K562 (cell line): ENCODE measurements around the gene RHOBTB3. TPM values are rescaled to one million over a fixed set of nuclear protein-coding genes. Genes with fewer than 3 reads are reported as not detected.

Source experiments
- BRF1 ChIP-seq: IDR thresholded peaks from 3 replicates; pipeline ENCODE4 v1.6.1; 2011; ENCODE audit warnings: borderline replicate concordance, mild to moderate bottlenecking; ENCODE audit not compliant: insufficient read length; ENCODE audit errors: extremely low read depth
- E2F5 ChIP-seq: sonication (generic); formaldehyde crosslinking; IDR thresholded peaks from 2 replicates; pipeline ENCODE4 v1.8.0; 2022; ENCODE audit warnings: mild to moderate bottlenecking, missing genetic modification reagents
- ELK1 ChIP-seq: sonication (generic); formaldehyde crosslinking; IDR thresholded peaks from 2 replicates; pipeline ENCODE4 v1.8.1; 2022; ENCODE audit warnings: missing genetic modification reagents
- GABPB1 ChIP-seq: sonication (generic); formaldehyde crosslinking; IDR thresholded peaks from 2 replicates; pipeline ENCODE4 v1.8.0; 2022; ENCODE audit warnings: mild to moderate bottlenecking, missing genetic modification reagents
- JUND ChIP-seq, 2 experiments: IDR thresholded peaks; 2 replicates in 1 of 2; 3 replicates in 1 of 2; pipeline ENCODE4 v1.6.1; 2011; ENCODE audit warnings: borderline replicate concordance in 2 of 2, low read depth in 2 of 2, low read length in 2 of 2, improper control_type of control experiment in 1 of 2, missing biosample characterization in 1 of 2, missing genetic modification characterization in 1 of 2, missing genetic modification reagents in 1 of 2
- KAT7 ChIP-seq: sonication (generic); formaldehyde crosslinking; IDR thresholded peaks from 2 replicates; pipeline ENCODE4 v1.8.0; 2022; ENCODE audit warnings: missing genetic modification reagents, mild to moderate bottlenecking, borderline replicate concordance
- POLR2B ChIP-seq: fragments of 450-650 bp; IDR thresholded peaks from 2 replicates; pipeline ENCODE4 v1.6.1; 2018; ENCODE audit warnings: low read depth; ENCODE audit not compliant: partially characterized antibody
- RBM39 ChIP-seq: fragments of 200-400 bp; formaldehyde crosslinking; optimal IDR thresholded peaks from 2 replicates; pipeline ENCODE3; 2018; ENCODE audit warnings: low read depth, low read length
- TGIF2 ChIP-seq: sonication (generic); formaldehyde crosslinking; IDR thresholded peaks from 2 replicates; pipeline ENCODE4 v1.8.1; 2022; ENCODE audit warnings: mild to moderate bottlenecking, missing genetic modification reagents, moderate library complexity
- ZNF274 ChIP-seq: IDR thresholded peaks from 2 replicates; pipeline ENCODE4 v1.6.1; 2011; ENCODE audit warnings: low read depth, mild to moderate bottlenecking, low read length, moderate library complexity, borderline replicate concordance
- ZNF318 ChIP-seq, 2 experiments: fragments of 450-650 bp; IDR thresholded peaks; 2 replicates each; pipeline ENCODE4 v1.6.1; 2016; ENCODE audit warnings: mild to moderate bottlenecking in 2 of 2, borderline replicate concordance in 1 of 2, low read depth in 1 of 2, moderate library complexity in 1 of 2
- polyA plus RNA-seq, 8 experiments: library from polyadenylated mRNA; depleted of rRNA in 4 of 8; stranded (reverse) in 5 of 8; unstranded in 3 of 8; fragments of >200 nt; fragmentation: Nextera tagmentation in 2 of 8; fragmentation: Illumina TruSeq in 1 of 8; extraction: Ambion mirVana in 2 of 8; extraction: Trizol in 1 of 8; gene quantifications; 2 replicates each; pipeline versions ENCODE4 v1.2.1 to v1.2.3, GENCODE V29; 2011 to 2014; ENCODE audit warnings: inconsistent platforms in 1 of 8, missing spikeins in 1 of 8
- total RNA-seq, 7 experiments: library from RNA; depleted of rRNA in 6 of 7; stranded (reverse); fragments of >200 nt in 6 of 7; fragmentation: Illumina TruSeq in 2 of 7; extraction: Trizol in 2 of 7; gene quantifications; 2 replicates each; pipeline versions ENCODE4 v1.2.1 to v1.2.3, GENCODE V29; 2011 to 2021; ENCODE audit warnings: low replicate concordance in 1 of 7

RHOBTB3 gene
- total and polyA plus RNA-seq, 9 of the 15 experiments (the other 6 are each of a cell fraction or from before 2014, with no cell fraction given) = 39.7 to 143 (median 115) TPM

- TF ChIP-seq ELK1 (CRISPR knock-in tag) (no peak), JUND (IDR thresholded peaks at IDR 0.05; ENCODE audit: borderline replicate concordance, low read depth, low read length) (peak; percentile 14; the same call in 1 of the 2 replicates), JUND (tag; IDR thresholded peaks at IDR 0.05; ENCODE audit: borderline replicate concordance, low read depth, low read length) (peak; percentile 94; the same call in 2 of the 3 replicates), KAT7 (CRISPR knock-in tag) (no peak), TGIF2 (CRISPR knock-in tag) (no peak), ZNF274 (no peak), GABPB1 (CRISPR knock-in tag) (no peak), E2F5 (no peak), RBM39 (no peak), POLR2B (no peak), BRF1 (no peak), ZNF318 (IDR thresholded peaks at IDR 0.05; ENCODE audit: borderline replicate concordance in 1 of 2, low read depth in 1 of 2) (no peak)
These were observed 2.5 kb upstream of the RHOBTB3 start (continued) for GRCh38 chr5:95728494-95729114.
